Measurements from ENCODE around the gene SELENOV.

SELENOV gene

GRCh38 chr19:39469567-39469966 lies 45.4 kb upstream of the SELENOV start:
- CTCF ChIA-PET: interaction anchor here (0.6 to 4.4 kb wide), 3 partner anchors 29 to 685 kb away, joined by 4 to 24 read pairs (median 5); partner anchors contain the start of gene EID2B
- Histone ChIP-seq H3K27ac (ENCODE audit: extremely low read depth, low read depth, low read length) (peak overlapping the region; percentile 41; the same call in 1 of the 2 replicates), H3K9me3 (ENCODE audit: control insufficient read depth, insufficient read depth, low read depth, low read length) (no peaks in the 10 kb centered on the region), H3K4me1 (ENCODE audit: control insufficient read depth, insufficient read depth, low read length) (no peaks in the 10 kb centered on the region), H3K36me3 (ENCODE audit: control insufficient read depth in 2 of 2, insufficient read depth in 1 of 2, low read length in 2 of 2) (peaks cover 98 to 100% of the 10 kb centered on the region in 2 experiments), H3K4me3 (ENCODE audit: low read depth, low read length) (no peak overlapping the region)
- TF ChIP-seq, protein P1, sequence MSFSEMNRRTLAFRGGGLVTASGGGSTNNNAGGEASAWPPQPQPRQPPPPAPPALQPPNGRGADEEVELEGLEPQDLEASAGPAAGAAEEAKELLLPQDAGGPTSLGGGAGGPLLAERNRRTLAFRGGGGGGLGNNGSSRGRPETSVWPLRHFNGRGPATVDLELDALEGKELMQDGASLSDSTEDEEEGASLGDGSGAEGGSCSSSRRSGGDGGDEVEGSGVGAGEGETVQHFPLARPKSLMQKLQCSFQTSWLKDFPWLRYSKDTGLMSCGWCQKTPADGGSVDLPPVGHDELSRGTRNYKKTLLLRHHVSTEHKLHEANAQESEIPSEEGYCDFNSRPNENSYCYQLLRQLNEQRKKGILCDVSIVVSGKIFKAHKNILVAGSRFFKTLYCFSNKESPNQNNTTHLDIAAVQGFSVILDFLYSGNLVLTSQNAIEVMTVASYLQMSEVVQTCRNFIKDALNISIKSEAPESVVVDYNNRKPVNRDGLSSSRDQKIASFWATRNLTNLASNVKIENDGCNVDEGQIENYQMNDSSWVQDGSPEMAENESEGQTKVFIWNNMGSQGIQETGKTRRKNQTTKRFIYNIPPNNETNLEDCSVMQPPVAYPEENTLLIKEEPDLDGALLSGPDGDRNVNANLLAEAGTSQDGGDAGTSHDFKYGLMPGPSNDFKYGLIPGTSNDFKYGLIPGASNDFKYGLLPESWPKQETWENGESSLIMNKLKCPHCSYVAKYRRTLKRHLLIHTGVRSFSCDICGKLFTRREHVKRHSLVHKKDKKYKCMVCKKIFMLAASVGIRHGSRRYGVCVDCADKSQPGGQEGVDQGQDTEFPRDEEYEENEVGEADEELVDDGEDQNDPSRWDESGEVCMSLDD (tag by site-specific recombination; IDR thresholded peaks at IDR 0.05): no peak
- TF ChIP-seq SALL2 (tag by site-specific recombination; IDR thresholded peaks at IDR 0.05; ENCODE audit: borderline replicate concordance): 0 out of 2 replicates have a peak, but pooled peaks have one; percentile 73
- TF ChIP-seq, protein P2, sequence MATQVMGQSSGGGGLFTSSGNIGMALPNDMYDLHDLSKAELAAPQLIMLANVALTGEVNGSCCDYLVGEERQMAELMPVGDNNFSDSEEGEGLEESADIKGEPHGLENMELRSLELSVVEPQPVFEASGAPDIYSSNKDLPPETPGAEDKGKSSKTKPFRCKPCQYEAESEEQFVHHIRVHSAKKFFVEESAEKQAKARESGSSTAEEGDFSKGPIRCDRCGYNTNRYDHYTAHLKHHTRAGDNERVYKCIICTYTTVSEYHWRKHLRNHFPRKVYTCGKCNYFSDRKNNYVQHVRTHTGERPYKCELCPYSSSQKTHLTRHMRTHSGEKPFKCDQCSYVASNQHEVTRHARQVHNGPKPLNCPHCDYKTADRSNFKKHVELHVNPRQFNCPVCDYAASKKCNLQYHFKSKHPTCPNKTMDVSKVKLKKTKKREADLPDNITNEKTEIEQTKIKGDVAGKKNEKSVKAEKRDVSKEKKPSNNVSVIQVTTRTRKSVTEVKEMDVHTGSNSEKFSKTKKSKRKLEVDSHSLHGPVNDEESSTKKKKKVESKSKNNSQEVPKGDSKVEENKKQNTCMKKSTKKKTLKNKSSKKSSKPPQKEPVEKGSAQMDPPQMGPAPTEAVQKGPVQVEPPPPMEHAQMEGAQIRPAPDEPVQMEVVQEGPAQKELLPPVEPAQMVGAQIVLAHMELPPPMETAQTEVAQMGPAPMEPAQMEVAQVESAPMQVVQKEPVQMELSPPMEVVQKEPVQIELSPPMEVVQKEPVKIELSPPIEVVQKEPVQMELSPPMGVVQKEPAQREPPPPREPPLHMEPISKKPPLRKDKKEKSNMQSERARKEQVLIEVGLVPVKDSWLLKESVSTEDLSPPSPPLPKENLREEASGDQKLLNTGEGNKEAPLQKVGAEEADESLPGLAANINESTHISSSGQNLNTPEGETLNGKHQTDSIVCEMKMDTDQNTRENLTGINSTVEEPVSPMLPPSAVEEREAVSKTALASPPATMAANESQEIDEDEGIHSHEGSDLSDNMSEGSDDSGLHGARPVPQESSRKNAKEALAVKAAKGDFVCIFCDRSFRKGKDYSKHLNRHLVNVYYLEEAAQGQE (tag by site-specific recombination; IDR thresholded peaks at IDR 0.05): peak; percentile 68
- POLR2A ChIA-PET: interaction anchor here (0.7 to 3.0 kb wide), 2 partner anchors 11 to 34 kb away, joined by 3 to 11 read pairs; partner anchors contain the start of genes RPS16 and TIMM50

- peaks cover 97 to 100% of the 10 kb centered on the region in 2 experiments for H3K36me3 ChIP-seq (ENCODE audit: control insufficient read depth in 2 of 2, insufficient read depth in 1 of 2, low read length in 2 of 2)
- POLR2A ChIA-PET: interaction anchor here (1.3 to 2.3 kb wide), 3 partner anchors 10 to 35 kb away, joined by 4 to 8 read pairs (median 6); partner anchors contain the start of genes RPS16 and TIMM50
- peak overlapping the region; percentile 19; the same call in 1 of the 2 replicates for H3K27ac ChIP-seq (ENCODE audit: extremely low read depth, low read depth, low read length)
- TF ChIP-seq KLF17 (tag by site-specific recombination; IDR thresholded peaks at IDR 0.05): no peak
- 0 out of 2 replicates have a peak, but pooled peaks have one; percentile 63 for TF ChIP-seq ZNF768 (tag by site-specific recombination; IDR thresholded peaks at IDR 0.05)
- H3K4me1 ChIP-seq (ENCODE audit: control insufficient read depth, insufficient read depth, low read length): no peaks in the 10 kb centered on the region
- no peaks in the 10 kb centered on the region for H3K9me3 ChIP-seq (ENCODE audit: control insufficient read depth, insufficient read depth, low read depth, low read length)
- H3K4me3 ChIP-seq (ENCODE audit: low read depth, low read length): no peak overlapping the region
- CTCF ChIA-PET: interaction anchor here (0.6 to 4.4 kb wide), 5 partner anchors 14 to 75 kb away, joined by 3 to 24 read pairs (median 3); partner anchors contain the start of genes EID2B and RPS16
Measured at GRCh38 chr19:39470724-39471339, 44.1 kb upstream of the SELENOV start.

DNA sequence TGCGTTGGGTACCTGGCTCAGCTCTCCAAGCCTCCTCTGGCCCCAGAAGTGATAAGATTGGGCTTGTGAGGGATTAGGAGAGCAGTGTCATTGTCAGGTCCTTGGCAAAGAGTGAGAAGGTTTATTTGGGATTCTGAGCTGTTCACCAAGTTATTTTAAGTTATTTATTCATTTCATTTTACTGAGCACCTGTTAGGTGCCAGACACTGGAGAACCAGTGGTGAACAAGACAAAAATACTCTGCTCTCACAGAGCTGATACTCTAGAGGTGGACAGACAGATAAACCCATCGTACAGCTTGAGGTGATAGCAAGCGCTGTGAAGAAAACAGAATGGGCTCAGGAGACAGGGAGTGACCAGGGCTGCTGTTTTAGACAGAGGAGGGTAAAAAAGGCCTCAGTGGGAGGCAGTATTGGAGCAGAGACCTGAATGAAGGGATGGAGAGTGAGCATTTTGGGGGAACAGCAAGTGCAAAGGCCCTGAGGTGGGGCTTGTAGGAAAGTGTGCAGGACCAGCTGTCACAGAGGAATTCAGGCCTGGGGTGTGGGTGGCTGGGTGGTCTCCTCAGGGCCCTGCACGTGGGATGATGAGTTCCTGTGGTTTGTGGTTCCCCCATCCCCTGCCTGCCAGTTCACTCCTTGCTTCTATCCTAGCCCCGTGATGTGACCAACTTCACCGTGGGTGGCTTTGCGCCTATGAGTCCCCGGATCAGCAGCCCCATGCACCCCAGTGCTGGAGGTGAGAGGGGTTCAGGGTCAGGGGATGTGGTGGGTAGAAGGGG lies 43.0 kb upstream of the SELENOV start:
- H3K4me3 ChIP-seq (ENCODE audit: low read depth, low read length): no peak overlapping the region
- H3K36me3 ChIP-seq (ENCODE audit: control insufficient read depth in 2 of 2, insufficient read depth in 1 of 2, low read length in 2 of 2): peaks cover 97 to 100% of the 10 kb centered on the region in 2 experiments
- CTCF ChIA-PET: interaction anchor here (0.6 to 4.4 kb wide), 9 partner anchors 8 to 1929 kb away, joined by 3 to 24 read pairs (median 4); partner anchors contain the start of genes EID2B, RPS16, SUPT5H and TIMM50
- no peaks in the 10 kb centered on the region for H3K9me3 ChIP-seq (ENCODE audit: control insufficient read depth, insufficient read depth, low read depth, low read length)
- H3K4me1 ChIP-seq (ENCODE audit: control insufficient read depth, insufficient read depth, low read length): no peaks in the 10 kb centered on the region
- POLR2A ChIA-PET: interaction anchor here (0.6 to 2.3 kb wide), 5 partner anchors 8 to 36 kb away, joined by 3 to 8 read pairs (median 4); partner anchors contain the start of genes RPS16, SUPT5H and TIMM50
- peak overlapping the region; percentile 7; the same call in 1 of the 2 replicates for H3K27ac ChIP-seq (ENCODE audit: extremely low read depth, low read depth, low read length)
- peak; percentile 99 for TF ChIP-seq ZNF623 (tag by site-specific recombination; IDR thresholded peaks at IDR 0.05)
- TF ChIP-seq ZNF112 (tag by site-specific recombination; IDR thresholded peaks at IDR 0.05): no peak
- TF ChIP-seq, protein P3, sequence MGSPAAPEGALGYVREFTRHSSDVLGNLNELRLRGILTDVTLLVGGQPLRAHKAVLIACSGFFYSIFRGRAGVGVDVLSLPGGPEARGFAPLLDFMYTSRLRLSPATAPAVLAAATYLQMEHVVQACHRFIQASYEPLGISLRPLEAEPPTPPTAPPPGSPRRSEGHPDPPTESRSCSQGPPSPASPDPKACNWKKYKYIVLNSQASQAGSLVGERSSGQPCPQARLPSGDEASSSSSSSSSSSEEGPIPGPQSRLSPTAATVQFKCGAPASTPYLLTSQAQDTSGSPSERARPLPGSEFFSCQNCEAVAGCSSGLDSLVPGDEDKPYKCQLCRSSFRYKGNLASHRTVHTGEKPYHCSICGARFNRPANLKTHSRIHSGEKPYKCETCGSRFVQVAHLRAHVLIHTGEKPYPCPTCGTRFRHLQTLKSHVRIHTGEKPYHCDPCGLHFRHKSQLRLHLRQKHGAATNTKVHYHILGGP (tag by site-specific recombination; IDR thresholded peaks at IDR 0.05): no peak
- no peak for TF ChIP-seq KLF8 (tag by site-specific recombination; IDR thresholded peaks at IDR 0.05)
- TF ChIP-seq GLIS1 (tag by site-specific recombination; IDR thresholded peaks at IDR 0.05): no peak
- 0 out of 2 replicates have a peak, but pooled peaks have one; percentile 44 for TF ChIP-seq ZFHX2 (tag by site-specific recombination; conservative IDR thresholded peaks at IDR 0.05)
- TF ChIP-seq ZNF664 (tag by site-specific recombination; IDR thresholded peaks at IDR 0.05): peak; percentile 88
- TF ChIP-seq, protein P4, sequence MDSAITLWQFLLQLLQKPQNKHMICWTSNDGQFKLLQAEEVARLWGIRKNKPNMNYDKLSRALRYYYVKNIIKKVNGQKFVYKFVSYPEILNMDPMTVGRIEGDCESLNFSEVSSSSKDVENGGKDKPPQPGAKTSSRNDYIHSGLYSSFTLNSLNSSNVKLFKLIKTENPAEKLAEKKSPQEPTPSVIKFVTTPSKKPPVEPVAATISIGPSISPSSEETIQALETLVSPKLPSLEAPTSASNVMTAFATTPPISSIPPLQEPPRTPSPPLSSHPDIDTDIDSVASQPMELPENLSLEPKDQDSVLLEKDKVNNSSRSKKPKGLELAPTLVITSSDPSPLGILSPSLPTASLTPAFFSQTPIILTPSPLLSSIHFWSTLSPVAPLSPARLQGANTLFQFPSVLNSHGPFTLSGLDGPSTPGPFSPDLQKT (IDR thresholded peaks at IDR 0.05; ENCODE audit: borderline replicate concordance, low read depth, low read length): no peak
- no peak for TF ChIP-seq TCF7L2 (IDR thresholded peaks at IDR 0.05; ENCODE audit: borderline replicate concordance, low read depth, low read length)
- no peak for TF ChIP-seq ZNF16 (tag by site-specific recombination; IDR thresholded peaks at IDR 0.05; ENCODE audit: low read depth)
- no peak for TF ChIP-seq GFI1B (tag by site-specific recombination; IDR thresholded peaks at IDR 0.05)
- peak; percentile 55 for TF ChIP-seq EGR2 (tag by site-specific recombination; IDR thresholded peaks at IDR 0.05; ENCODE audit: low read depth)
